HG02938 (cell line): ENCODE results near the gene TRMT10C.
"Not testable (repeated sequence)": the region's sequence is repeated elsewhere in the genome, so short reads cannot be mapped to it uniquely, and the experiment has no call there.

Experiments
- ATAC-seq: cut with Tn5 transposase; IDR thresholded peaks from one replicate; pipeline ENCODE4 v1.9.1; 2021; ENCODE audit warnings: mild to moderate bottlenecking, moderate library complexity; ENCODE audit not compliant: unreplicated experiment

TRMT10C gene

DNA sequence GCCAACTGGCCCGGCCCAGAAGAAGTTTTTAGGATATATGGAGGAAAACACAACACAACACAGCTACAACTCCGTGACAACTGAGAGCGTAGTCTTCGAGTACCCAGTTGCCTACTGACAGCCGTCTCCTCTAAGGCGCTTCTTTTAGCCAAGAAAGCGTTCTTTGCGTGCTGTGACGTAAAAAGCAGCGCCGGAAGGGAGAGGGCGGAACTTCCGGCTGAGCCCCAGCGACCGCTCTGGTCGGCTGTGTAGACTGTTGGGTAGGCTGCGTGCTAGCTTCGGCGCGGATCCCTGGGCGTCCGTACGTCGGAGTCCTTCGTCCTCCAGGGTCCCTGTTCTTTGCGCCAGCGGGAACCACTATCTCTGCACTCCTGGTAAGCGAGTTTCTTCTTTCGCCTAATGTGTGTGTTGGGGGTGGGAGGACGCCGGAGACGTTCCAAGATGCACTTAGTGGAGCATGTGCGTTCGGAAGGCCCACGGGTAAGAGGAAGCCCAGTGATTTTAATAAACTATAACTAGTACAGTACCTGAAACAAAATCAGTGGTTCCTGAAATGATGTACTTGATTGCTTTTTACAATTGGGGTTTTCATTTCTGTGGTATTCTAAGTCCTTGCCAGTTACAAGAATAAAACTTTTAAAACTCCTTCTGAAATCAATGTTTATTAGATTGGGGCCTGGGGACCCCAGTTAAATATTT is at the start of gene TRMT10C:
Gene TRMT10C, plus strand, starts transcription at position 239 of the 699 bp plus-strand sequence. CDS start 2,914 bp downstream, outside the sequence.
- ATAC-seq = peak; percentile 98

DNA sequence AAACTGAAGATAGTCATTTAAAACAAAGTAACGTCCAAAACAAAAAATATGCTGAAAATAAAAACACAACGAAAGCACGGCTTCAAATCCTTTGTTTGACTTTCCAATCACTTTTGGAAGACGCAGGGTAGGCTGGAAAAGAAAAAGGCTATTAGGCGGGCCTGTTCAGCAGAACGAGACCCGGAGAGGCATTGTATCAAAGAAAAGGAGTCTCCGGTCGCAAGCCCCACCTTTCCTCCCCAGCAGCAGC is 49.3 kb upstream of the TRMT10C start:
- ATAC-seq = peak; percentile 21

DNA sequence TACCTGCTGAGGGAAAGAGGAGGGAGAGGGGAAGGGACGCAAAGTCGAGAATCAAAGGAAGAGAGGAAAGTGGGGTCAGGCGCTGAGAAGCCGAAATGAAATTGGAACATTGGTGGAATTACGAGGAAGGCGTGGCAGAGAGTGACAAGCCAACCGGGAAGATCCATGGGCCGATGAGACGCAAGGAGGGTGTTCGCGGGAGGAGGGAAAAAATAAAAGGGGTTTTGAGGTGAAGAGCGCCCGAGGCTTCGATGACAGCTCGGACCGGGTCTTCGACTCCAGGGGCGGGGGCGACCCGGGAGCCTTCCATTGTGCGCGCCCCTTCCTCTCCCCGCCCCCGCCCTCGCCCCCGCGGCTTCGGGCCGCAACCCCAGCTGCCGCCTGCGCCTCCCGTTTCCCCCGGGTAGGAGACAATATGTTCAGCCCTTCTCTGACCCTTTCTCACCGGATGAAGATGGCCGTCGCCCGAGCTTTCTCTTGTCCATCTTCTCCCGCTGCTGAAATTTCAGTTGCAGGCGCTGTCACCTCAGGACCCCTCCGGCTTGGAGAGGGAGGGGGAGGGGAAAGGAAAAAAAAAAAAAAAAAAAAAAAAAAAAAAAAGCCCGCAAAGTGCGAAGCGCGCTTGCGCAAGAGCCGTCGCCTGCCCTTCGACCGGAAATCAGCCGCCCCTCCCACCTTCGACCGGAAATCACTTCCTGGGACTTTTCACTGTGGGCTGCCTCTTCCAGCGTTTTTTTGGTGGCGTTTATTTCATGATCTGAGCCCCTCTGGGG is 48.8 kb upstream of the TRMT10C start, which contains the start of gene SENP7:
Gene SENP7, minus strand, starts transcription at position 567 of the 773 bp plus-strand sequence. Its CDS starts 82 bp downstream, at position 485.
- peak; percentile 57 for ATAC-seq

DNA sequence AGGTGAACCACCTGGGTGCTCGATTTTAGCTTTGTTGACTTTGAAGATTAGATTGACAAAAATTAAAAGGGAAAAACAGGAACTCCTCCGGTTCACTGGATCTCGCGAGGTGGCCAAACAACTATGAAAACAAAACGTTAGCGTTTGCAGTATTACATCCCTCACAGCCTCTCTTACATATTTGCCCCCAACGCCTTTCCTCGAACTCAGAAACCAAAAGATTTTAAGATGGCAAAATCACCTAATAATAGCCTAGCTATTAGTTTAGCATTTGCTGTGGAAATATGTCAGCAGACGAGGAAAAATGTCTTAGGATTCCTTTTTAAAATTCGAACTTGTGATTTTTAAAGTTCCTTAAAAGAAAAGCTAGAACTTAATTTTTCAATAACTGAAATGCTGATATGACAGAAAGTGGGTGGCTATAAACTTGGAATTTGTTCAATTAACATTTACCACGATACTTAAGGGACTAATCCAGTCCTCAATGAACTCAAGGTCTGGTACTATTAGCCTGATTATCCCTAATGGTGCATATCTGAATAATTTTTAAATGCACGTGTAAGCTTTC is 48.2 kb upstream of the TRMT10C start:
- ATAC-seq = peak; percentile 34

- peak; percentile 98 for ATAC-seq
Observed at GRCh38 chr3:101518421-101518871, 43.2 kb upstream of the TRMT10C start.

DNA sequence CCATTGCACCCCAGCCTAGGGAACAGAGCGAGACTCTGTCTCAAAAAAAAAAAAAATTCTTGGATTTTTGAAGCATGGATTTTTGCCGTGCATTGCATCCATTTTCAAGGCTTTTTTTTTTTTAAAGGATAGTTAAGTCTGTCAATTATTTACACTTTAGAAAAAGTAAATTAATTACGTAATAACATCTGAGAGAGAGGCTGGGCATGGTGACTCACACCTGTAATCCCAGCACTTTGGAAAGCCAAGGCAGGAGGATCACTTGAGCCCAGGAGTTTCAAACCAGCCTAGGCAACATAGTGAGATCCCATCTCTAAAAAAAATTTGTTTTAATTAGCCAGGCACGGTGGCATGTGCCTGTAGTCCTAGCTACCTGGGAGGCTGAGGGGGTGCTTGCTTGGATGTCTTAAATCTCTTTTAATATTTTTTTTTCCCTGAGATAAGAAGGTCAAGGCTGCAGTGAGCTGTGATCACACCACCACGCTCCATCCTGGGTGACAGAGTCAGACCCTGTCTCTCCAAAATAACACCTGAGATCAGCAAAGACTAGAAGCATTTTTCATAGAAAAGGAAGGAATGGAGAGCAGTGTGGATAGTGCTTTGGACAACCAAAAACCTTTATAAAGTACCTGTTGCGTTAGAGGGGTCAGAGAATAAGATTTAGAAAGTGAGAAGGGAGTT is 41.8 kb upstream of the TRMT10C start:
- no peak for ATAC-seq

- ATAC-seq = no peak
Observed at GRCh38 chr3:101521211-101521701, 40.4 kb upstream of the TRMT10C start.

GRCh38 chr3:101527441-101527840 is 34.2 kb upstream of the TRMT10C start:
- ATAC-seq = no peak

- no peak for ATAC-seq
Observed at GRCh38 chr3:101527906-101528305, 33.8 kb upstream of the TRMT10C start.

DNA sequence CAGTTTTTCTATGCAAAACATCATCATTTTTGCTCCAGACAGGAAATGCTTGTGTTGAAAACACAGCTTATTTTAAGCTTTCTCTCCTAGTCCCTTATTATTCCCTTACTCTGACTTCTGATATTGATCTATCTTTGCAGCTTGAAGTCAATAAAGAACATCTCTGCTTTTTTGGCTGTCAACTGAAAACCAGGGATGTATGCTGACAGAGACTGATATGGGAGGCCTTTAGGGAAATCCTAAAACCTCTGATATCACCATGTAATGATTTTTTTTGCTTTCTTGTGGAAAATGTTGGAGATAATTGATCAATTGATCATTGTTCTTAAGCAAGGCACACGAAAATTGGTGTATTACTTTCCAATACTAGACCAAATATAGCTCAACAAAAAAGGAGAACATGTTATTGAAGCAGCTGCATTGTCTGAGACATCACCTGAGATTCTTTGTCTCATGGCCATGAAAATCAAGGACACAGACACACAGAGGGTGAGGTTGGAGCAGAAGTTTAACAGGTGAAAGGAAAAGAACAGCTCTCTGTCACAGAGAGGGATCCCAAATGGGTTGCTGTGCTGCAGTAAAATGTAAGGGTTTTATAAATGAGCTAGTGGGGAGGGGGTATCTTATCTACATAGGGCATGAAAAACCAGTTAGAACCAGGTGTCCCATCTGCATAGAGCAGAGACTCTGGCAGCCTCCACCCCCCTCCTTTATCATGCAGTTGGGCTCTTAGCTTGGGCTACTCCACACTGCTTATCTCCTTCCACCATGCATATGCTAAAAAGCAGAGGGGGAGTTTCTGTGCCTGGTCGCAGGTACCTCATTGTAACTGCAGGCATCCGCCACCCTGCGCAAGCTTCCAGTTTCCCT is 31.6 kb upstream of the TRMT10C start:
- no peak for ATAC-seq

- no peak for ATAC-seq
Observed at GRCh38 chr3:101530686-101531047, 31.0 kb upstream of the TRMT10C start.

DNA sequence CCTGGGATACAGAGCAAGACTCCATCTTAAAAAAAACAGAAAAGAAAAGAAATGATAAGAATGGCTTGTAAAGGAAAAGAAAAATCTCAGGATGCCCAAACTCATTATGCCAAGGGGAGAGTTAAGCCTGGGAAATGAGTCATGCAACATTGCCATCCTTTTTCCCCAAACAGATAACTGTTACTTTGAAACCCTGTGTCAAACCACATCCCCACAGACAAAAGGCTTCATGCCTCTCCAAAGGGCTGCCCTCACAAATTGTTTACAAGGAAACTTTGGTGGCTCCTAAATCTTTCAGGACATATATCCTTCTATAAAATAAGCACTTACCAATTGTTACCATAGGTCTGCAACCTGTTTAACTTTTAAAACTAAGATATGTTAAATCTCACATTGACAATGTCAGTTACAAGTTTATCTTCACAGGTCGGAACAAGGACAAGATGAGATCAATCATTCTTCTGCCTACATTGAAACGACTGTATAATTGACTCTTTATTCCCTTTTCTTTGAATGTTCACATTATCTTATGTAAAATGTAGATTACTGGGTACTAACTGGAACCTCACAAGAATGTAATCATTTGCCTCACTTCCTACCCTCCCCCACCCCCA is 30.1 kb upstream of the TRMT10C start:
- no peak for ATAC-seq

GRCh38 chr3:101532783-101533602 is 28.7 kb upstream of the TRMT10C start:
- no peak for ATAC-seq

DNA sequence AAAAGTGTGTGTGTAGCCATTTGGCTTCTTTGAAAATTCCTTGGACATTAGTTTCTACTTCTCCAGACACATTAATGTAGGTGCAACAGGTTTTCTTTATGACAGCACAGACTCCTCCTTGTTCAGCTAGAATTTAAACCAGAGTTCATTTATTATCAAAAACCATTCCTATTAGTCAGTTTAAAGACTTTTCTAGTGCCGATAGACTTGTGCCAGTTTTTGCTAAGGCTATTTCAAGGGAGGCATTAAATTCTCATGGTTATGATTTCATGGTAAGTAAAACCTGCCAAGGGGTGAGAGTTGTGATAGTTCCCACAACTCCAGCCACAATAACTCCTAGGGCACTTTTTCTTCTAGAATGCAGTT is 28.1 kb upstream of the TRMT10C start:
- no peak for ATAC-seq

- no peak for ATAC-seq
Observed at GRCh38 chr3:101535221-101535620, 26.4 kb upstream of the TRMT10C start.

GRCh38 chr3:101536266-101536665 is 25.4 kb upstream of the TRMT10C start:
- ATAC-seq = no peak

GRCh38 chr3:101536955-101537354 is 24.7 kb upstream of the TRMT10C start:
- not testable (repeated sequence) for ATAC-seq

- no peak for ATAC-seq
Observed at GRCh38 chr3:101542957-101543356, 18.7 kb upstream of the TRMT10C start.

GRCh38 chr3:101544161-101544850 is 17.4 kb upstream of the TRMT10C start:
- no peak for ATAC-seq
